ENCODE data around the gene ECPAS.

DNA sequence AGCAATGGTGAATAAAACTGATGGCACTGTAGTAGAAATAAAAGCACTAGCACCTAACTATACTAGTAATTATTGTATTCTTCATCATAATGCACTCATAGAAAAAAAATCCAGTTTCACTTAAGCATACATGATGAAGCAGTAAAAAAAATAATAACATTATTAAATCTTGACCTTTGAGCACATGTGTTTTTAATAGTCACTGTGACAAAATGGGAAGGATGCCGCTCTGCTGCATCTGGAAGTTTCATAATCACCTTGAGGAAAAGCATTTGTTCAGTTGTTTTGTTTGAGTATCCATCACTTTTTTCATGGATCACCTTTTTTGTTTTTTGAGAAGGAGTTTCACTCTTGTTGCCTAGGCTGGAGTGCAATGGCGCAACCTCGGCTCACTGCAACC is 167.4 kb downstream of the ECPAS start:
- no peak for TF ChIP-seq CTCF (IDR thresholded peaks at IDR 0.05)
- no peak for TF ChIP-seq ZFX (IDR thresholded peaks at IDR 0.05; ENCODE audit: borderline replicate concordance)

All from 22Rv1 (cell line).